Activated CD8-positive, alpha-beta T cell treated with anti-CD3 and anti-CD28 coated beads for 36 hours (primary cell): ENCODE data around the gene NIM1K. TPM values are rescaled to one million over a fixed set of nuclear protein-coding genes. Genes with fewer than 3 reads are reported as not detected.
"Not testable (repeated sequence)": the region's sequence is repeated elsewhere in the genome, so short reads cannot be mapped to it uniquely, and the experiment has no call there.

Experiments used
- ATAC-seq: fragments of 200-7000 bp; cut with Tn5 transposase; one replicate; pipeline ENCODE4 v1.10.0; 2021; ENCODE audit warnings: mild to moderate bottlenecking, moderate library complexity
- CTCF ChIA-PET: fragments of 350-600 bp; sonication (Branson Sonifier 250); formaldehyde crosslinking; loops from one replicate; lab custom pipeline; 2021; ENCODE audit warnings: antibody characterized with exemption; lab: Charles Lee
- POLR2A ChIA-PET: fragments of 350-600 bp; sonication (Branson Sonifier 250); formaldehyde crosslinking; loops from one replicate; lab custom pipeline; 2021; ENCODE audit warnings: antibody characterized with exemption; lab: Charles Lee
- DNase-seq: peaks from one replicate; pipeline ENCODE4 v3.0.0-alpha.2; 2020
- H3K27ac Mint-ChIP-seq: one replicate; pipeline ENCODE4 v1.8.0; 2021; ENCODE audit warnings: mild to moderate bottlenecking, mixed read lengths
- H3K27me3 Mint-ChIP-seq: one replicate; pipeline ENCODE4 v1.8.0; 2021; ENCODE audit warnings: mixed read lengths
- H3K36me3 Mint-ChIP-seq: one replicate; pipeline ENCODE4 v1.8.0; 2021; ENCODE audit warnings: low read depth, mixed read lengths
- H3K4me1 Mint-ChIP-seq: one replicate; pipeline ENCODE4 v1.8.0; 2021; ENCODE audit warnings: low read depth, mixed read lengths
- H3K4me3 Mint-ChIP-seq: one replicate; pipeline ENCODE4 v1.8.0; 2021; ENCODE audit warnings: mild to moderate bottlenecking, moderate library complexity, mixed read lengths
- H3K9me3 Mint-ChIP-seq: one replicate; pipeline ENCODE4 v1.8.0; 2021; ENCODE audit warnings: mixed read lengths
- CTCF ChIP-seq: fragments of 200-600 bp; IDR thresholded peaks from one replicate; pipeline ENCODE4 v1.8.0; 2022; ENCODE audit warnings: antibody characterized with exemption, mild to moderate bottlenecking
- intact Hi-C: fragments of 100-400 bp; cut with micrococcal nuclease; formaldehyde crosslinking; loops from one replicate; pipeline ENCODE4 v1.10.0; 2022
- total RNA-seq, 2 experiments: library from RNA; stranded (reverse); gene quantifications; one replicate each; pipeline ENCODE4 v1.2.3, GENCODE V29; 2021

Gene NIM1K
- total RNA-seq, 2 experiments from 2014 or later = 2.1 to 3.2 TPM

GRCh38 chr5:43314724-43315123 is 122.7 kb downstream of the NIM1K start:
- Mint-ChIP-seq H3K27ac (peak overlapping the region; percentile 98), H3K9me3 (peaks cover 6% of the 10 kb centered on the region), H3K4me1 (peaks cover 50% of the 10 kb centered on the region), H3K36me3 (peaks cover 35% of the 10 kb centered on the region), H3K27me3 (no peaks in the 10 kb centered on the region), H3K4me3 (no peak overlapping the region)
- ChIA-PET CTCF (interaction anchor here (1.7 to 3.7 kb wide), 2 partner anchors 75 to 208 kb away, joined by 9 to 36 read pairs; no protein-coding TSS in a partner anchor), POLR2A (interaction anchor here (0.7 to 3.5 kb wide), 6 partner anchors 13 to 250 kb away, joined by 3 to 23 read pairs (median 8); partner anchors contain the start of genes TMEM267 and ZNF131)
- no peak for TF ChIP-seq CTCF
- intact Hi-C loops = loop anchor here (5.0 to 10.0 kb wide), 4 partner anchors 73 to 247 kb away; partner anchors contain the start of genes TMEM267 and ZNF131
- DNase-seq (no peak), ATAC-seq (no peak)

GRCh38 chr5:43315263-43315662 is 123.2 kb downstream of the NIM1K start:
- peak; percentile 34 for DNase-seq
- Mint-ChIP-seq H3K27ac (peak overlapping the region; percentile 98), H3K27me3 (no peaks in the 10 kb centered on the region), H3K9me3 (peaks cover 6% of the 10 kb centered on the region), H3K36me3 (peaks cover 31% of the 10 kb centered on the region), H3K4me3 (peak overlapping the region; percentile 2), H3K4me1 (peaks cover 44% of the 10 kb centered on the region)
- TF ChIP-seq CTCF = no peak
- intact Hi-C loops = loop anchor here (10.0 kb wide), 2 partner anchors 170 to 190 kb away; partner anchors contain the start of genes TMEM267 and ZNF131
- CTCF ChIA-PET = interaction anchor here (1.4 kb wide), 1 partner anchor 9 kb away, joined by 3 read pairs; no protein-coding TSS in a partner anchor
- POLR2A ChIA-PET = interaction anchor here (0.6 to 2.1 kb wide), 5 partner anchors 82 to 1272 kb away, joined by 3 to 6 read pairs (median 3); partner anchors contain the start of gene TMEM267
- peak; percentile 3 for ATAC-seq

GRCh38 chr5:43315682-43316081 is 123.7 kb downstream of the NIM1K start:
- Mint-ChIP-seq H3K27me3 (no peaks in the 10 kb centered on the region), H3K4me1 (peaks cover 42% of the 10 kb centered on the region), H3K36me3 (peaks cover 30% of the 10 kb centered on the region), H3K9me3 (peaks cover 6% of the 10 kb centered on the region), H3K27ac (peak overlapping the region; percentile 98), H3K4me3 (peak overlapping the region; percentile 2)
- TF ChIP-seq CTCF = no peak
- DNase-seq (peak; percentile 70), ATAC-seq (no peak)
- CTCF ChIA-PET = interaction anchor here (1.4 kb wide), 1 partner anchor 10 kb away, joined by 3 read pairs; no protein-coding TSS in a partner anchor
- POLR2A ChIA-PET = interaction anchor here (0.6 to 2.1 kb wide), 5 partner anchors 81 to 1272 kb away, joined by 3 to 6 read pairs (median 3); partner anchors contain the start of gene TMEM267
- intact Hi-C loops = loop anchor here (10.0 kb wide), 2 partner anchors 169 to 191 kb away; partner anchors contain the start of genes TMEM267 and ZNF131

GRCh38 chr5:43316421-43316820 is 124.4 kb downstream of the NIM1K start:
- CTCF ChIA-PET = interaction anchor here (1.4 kb wide), 1 partner anchor 10 kb away, joined by 3 read pairs; no protein-coding TSS in a partner anchor
- DNase-seq (no peak), ATAC-seq (no peak)
- H3K36me3 Mint-ChIP-seq = peaks cover 26% of the 10 kb centered on the region
- POLR2A ChIA-PET = interaction anchor here (2.1 kb wide), 1 partner anchor 168 kb away, joined by 6 read pairs; the partner anchor contains the start of gene TMEM267
- H3K27ac Mint-ChIP-seq = peak overlapping the region; percentile 98
- no peak for TF ChIP-seq CTCF
- intact Hi-C loops = loop anchor here (10.0 kb wide), 2 partner anchors 168 to 192 kb away; partner anchors contain the start of genes TMEM267 and ZNF131
- H3K27me3 Mint-ChIP-seq = no peaks in the 10 kb centered on the region
- H3K4me1 Mint-ChIP-seq = peaks cover 40% of the 10 kb centered on the region
- no peak overlapping the region for H3K4me3 Mint-ChIP-seq
- H3K9me3 Mint-ChIP-seq = peaks cover 6% of the 10 kb centered on the region

- Mint-ChIP-seq H3K27ac (no peak overlapping the region), H3K27me3 (no peaks in the 10 kb centered on the region), H3K4me1 (peaks cover 6% of the 10 kb centered on the region), H3K4me3 (no peak overlapping the region), H3K9me3 (no peaks in the 10 kb centered on the region), H3K36me3 (no peaks in the 10 kb centered on the region)
- DNase-seq (no peak), ATAC-seq (no peak)
- POLR2A ChIA-PET = no interaction called here
- CTCF ChIA-PET = interaction anchor here (0.6 kb wide), 1 partner anchor 84 kb away, joined by 3 read pairs; no protein-coding TSS in a partner anchor
- no peak for TF ChIP-seq CTCF
- intact Hi-C loops = no loop called here
Measured at GRCh38 chr5:43320846-43321245, 128.8 kb downstream of the NIM1K start.

GRCh38 chr5:43323488-43323887 is 131.5 kb downstream of the NIM1K start:
- H3K4me3 Mint-ChIP-seq, H3K4me1 Mint-ChIP-seq, intact Hi-C loops, H3K27ac Mint-ChIP-seq, H3K9me3 Mint-ChIP-seq, CTCF ChIA-PET, ATAC-seq, DNase-seq, H3K27me3 Mint-ChIP-seq, H3K36me3 Mint-ChIP-seq, POLR2A ChIA-PET: not testable (repeated sequence)

- H3K27ac Mint-ChIP-seq, H3K27me3 Mint-ChIP-seq, DNase-seq, CTCF ChIA-PET, POLR2A ChIA-PET, ATAC-seq, H3K9me3 Mint-ChIP-seq, H3K4me3 Mint-ChIP-seq, H3K36me3 Mint-ChIP-seq, H3K4me1 Mint-ChIP-seq, intact Hi-C loops: not testable (repeated sequence)
Measured at GRCh38 chr5:43325624-43326023, 133.6 kb downstream of the NIM1K start.
